CD4-positive, alpha-beta T cell treated with Interferon alpha-2 for 1 hour (primary cell): ENCODE measurements around the gene SLC31A1.
"Not testable (repeated sequence)": the region's sequence is repeated elsewhere in the genome, so short reads cannot be mapped to it uniquely, and the experiment has no call there.

ENCODE experiments used
- DNase-seq, 2 donors: peaks; one replicate each; pipeline ENCODE4 v3.0.0-alpha.2; 2020 to 2022

The SLC31A1 gene

GRCh38 chr9:113267911-113268566 is 46.7 kb downstream of the SLC31A1 start:
- no peak for DNase-seq

- DNase-seq = no peak
Measured at GRCh38 chr9:113269355-113269754, 48.0 kb downstream of the SLC31A1 start.

GRCh38 chr9:113269871-113270270 is 48.5 kb downstream of the SLC31A1 start:
- DNase-seq = no peak

GRCh38 chr9:113274474-113275156 is 53.3 kb downstream of the SLC31A1 start:
- DNase-seq = peak; percentile 24 to 79

GRCh38 chr9:113275157-113276131 is 54.1 kb downstream of the SLC31A1 start, which contains the start of the genes CDC26 and PRPF4:
CDC26 (minus strand) TSS chr9:113275572; CDS start chr9:113272507, 3,065 bp downstream.
PRPF4 (plus strand) TSS chr9:113275658; CDS start chr9:113275744, 86 bp downstream.
- peak; percentile 95 to 96 for DNase-seq

GRCh38 chr9:113278840-113279239 is 57.5 kb downstream of the SLC31A1 start:
- DNase-seq = no peak

- no peak for DNase-seq
Measured at GRCh38 chr9:113281356-113281755, 60.0 kb downstream of the SLC31A1 start.

- no peak for DNase-seq
Measured at GRCh38 chr9:113289091-113289490, 67.7 kb downstream of the SLC31A1 start.

GRCh38 chr9:113290052-113290607 is 68.8 kb downstream of the SLC31A1 start:
- DNase-seq = no peak

- no peak for DNase-seq
Measured at GRCh38 chr9:113293285-113293878, 72.0 kb downstream of the SLC31A1 start.

GRCh38 chr9:113296247-113296646 is 74.9 kb downstream of the SLC31A1 start:
- not testable (repeated sequence) for DNase-seq

GRCh38 chr9:113296796-113297558 is 75.6 kb downstream of the SLC31A1 start:
- DNase-seq = no peak

GRCh38 chr9:113298311-113298710 is 77.0 kb downstream of the SLC31A1 start:
- no peak for DNase-seq

- no peak for DNase-seq
Measured at GRCh38 chr9:113298924-113299770, 77.8 kb downstream of the SLC31A1 start.

GRCh38 chr9:113299800-113300292 is 78.5 kb downstream of the SLC31A1 start:
- DNase-seq = no peak

GRCh38 chr9:113301548-113301947 is 80.2 kb downstream of the SLC31A1 start:
- DNase-seq = no peak

GRCh38 chr9:113302792-113303418 is 81.6 kb downstream of the SLC31A1 start, which contains the start of gene RNF183:
RNF183 (minus strand) TSS chr9:113303376; CDS start chr9:113298184, 5,192 bp downstream.
- no peak for DNase-seq

GRCh38 chr9:113306566-113306965 is 85.2 kb downstream of the SLC31A1 start:
- DNase-seq = no peak

GRCh38 chr9:113307396-113307975 is 86.1 kb downstream of the SLC31A1 start:
- DNase-seq = no peak
